Epithelial cell of proximal tubule (primary cell): ENCODE data around the gene PTPN18. TPM values are rescaled to one million over a fixed set of nuclear protein-coding genes. Genes with fewer than 3 reads are reported as not detected.

Experiments used
- DNase-seq: peaks from one replicate; pipeline ENCODE4 v3.0.0-alpha.2; 2011; ENCODE audit warnings: low read depth
- H3K4me3 ChIP-seq: 2 replicates; pipeline ENCODE4 v1.5.1; 2011; ENCODE audit warnings: low read depth, mild to moderate bottlenecking, low read length
- CTCF ChIP-seq: conservative IDR thresholded peaks from 2 replicates; pipeline ENCODE4 v1.5.1; 2012; ENCODE audit warnings: low read depth, mild to moderate bottlenecking, low read length
- total RNA-seq: library from RNA; depleted of rRNA; stranded (reverse); fragments of >200 nt; gene quantifications from 2 replicates; pipeline ENCODE4 v1.2.3, GENCODE V29; 2015

PTPN18 gene
- total RNA-seq, 1 donor from 2014 or later = 23.8 TPM

- H3K4me3 ChIP-seq = no peak overlapping the region
- no peak for TF ChIP-seq CTCF
- DNase-seq = no peak
These were observed 14.6 kb downstream of the PTPN18 start for GRCh38 chr2:130370490-130370889.

GRCh38 chr2:130371723-130372054, 15.8 kb downstream of the PTPN18 start:
- no peak for TF ChIP-seq CTCF
- no peak for DNase-seq
- peak overlapping the region; percentile 96 for H3K4me3 ChIP-seq

- no peak for DNase-seq
- peak overlapping the region; percentile 96 for H3K4me3 ChIP-seq
- TF ChIP-seq CTCF = peak; percentile 81
These were observed 16.4 kb downstream of the PTPN18 start for GRCh38 chr2:130372055-130372832.

- peak overlapping the region; percentile 96 for H3K4me3 ChIP-seq
- no peak for DNase-seq
- TF ChIP-seq CTCF = no peak
These were observed 17.3 kb downstream of the PTPN18 start for GRCh38 chr2:130372833-130373807.

- no peak for DNase-seq
- TF ChIP-seq CTCF = no peak
- peak overlapping the region; percentile 96 for H3K4me3 ChIP-seq
These were observed 18.0 kb downstream of the PTPN18 start for GRCh38 chr2:130373808-130374365.

GRCh38 chr2:130374587-130375290, 18.9 kb downstream of the PTPN18 start:
- no peak for TF ChIP-seq CTCF
- DNase-seq = no peak
- no peak overlapping the region for H3K4me3 ChIP-seq
